GM21515 (cell line): Measurements from ENCODE around the gene MYH10.
"Not testable (repeated sequence)": the region's sequence is repeated elsewhere in the genome, so short reads cannot be mapped to it uniquely, and the experiment has no call there.

Experiments
- ATAC-seq: cut with Tn5 transposase; IDR thresholded peaks from one replicate; pipeline ENCODE4 v1.9.1; 2021; ENCODE audit not compliant: unreplicated experiment

MYH10 gene

GRCh38 chr17:8558144-8558543 is 72.4 kb downstream of the MYH10 start:
- ATAC-seq = no peak

DNA sequence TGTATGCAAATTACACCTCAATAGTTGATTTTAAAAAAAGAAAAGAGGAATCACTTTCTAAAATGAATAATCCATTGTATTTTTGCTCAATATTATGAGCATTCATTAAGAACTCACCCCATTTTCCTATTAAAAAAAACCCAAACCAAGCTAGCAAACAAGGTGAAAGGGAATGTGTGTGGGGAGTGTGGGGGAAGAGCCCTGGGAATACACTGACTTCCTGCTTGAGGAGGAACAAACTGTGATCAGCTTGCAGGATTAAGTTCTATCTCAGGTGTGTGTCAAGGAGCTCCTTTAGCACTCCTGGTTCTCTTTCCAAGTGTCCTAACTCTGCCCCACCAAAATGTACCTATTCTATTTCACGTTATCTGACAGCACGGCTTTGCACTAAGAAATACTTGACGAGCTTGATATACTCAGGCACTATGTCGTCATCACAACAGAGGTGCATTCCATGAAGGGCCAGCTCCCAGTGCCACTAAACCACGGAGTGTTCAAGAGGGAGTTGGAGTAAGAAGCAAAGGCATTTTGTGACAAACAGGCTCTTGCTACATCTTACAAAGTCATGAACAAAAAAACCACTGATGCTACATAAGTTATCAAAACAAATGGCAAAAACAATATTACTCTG is 73.2 kb downstream of the MYH10 start:
- ATAC-seq = no peak

- ATAC-seq = no peak
Measured at GRCh38 chr17:8556074-8556473, 74.5 kb downstream of the MYH10 start.

GRCh38 chr17:8555062-8555461 is 75.5 kb downstream of the MYH10 start:
- no peak for ATAC-seq

GRCh38 chr17:8552577-8553320 is 77.8 kb downstream of the MYH10 start:
- ATAC-seq = no peak

DNA sequence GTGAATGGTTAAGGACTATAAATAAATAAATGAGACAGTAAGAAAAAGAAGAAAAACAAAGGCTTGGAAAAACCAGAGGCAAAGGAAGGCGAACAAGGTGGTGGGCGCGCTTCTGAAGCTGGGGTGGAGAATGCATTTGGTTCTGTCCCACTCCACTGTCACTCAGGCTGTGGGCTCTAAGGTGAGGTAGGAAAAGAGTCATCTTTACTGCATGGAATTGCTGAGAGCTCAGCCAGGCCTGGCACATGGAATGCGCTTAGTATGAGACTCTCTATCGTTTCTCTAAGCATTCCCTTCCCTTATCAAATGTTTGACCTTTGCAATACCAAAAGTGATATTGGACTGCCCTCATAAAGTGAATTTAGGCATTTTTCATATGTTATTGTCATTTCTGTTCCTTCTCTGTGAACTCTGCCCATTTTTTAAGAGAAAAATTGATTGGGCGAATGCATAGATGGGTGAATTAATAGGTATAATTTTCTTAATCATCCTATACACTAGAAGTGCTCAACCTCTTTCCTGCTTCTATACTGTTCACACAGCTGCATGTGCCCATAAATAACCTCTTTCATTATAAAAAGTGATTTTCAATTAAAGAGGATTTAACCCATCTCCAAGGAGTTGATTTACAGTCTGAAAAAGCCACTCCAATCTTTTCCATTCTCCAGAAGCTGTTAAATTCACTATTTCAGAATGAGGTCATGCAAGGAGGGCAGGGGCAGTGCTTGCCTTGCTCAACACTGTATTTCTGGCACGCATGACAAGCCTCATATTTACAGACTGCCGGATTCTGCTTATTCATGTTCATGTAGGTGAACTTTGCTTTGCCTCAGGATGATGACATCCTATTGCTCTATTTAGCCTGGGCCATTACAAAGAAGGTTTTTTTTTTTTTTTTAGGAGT is 87.7 kb downstream of the MYH10 start:
- no peak for ATAC-seq

DNA sequence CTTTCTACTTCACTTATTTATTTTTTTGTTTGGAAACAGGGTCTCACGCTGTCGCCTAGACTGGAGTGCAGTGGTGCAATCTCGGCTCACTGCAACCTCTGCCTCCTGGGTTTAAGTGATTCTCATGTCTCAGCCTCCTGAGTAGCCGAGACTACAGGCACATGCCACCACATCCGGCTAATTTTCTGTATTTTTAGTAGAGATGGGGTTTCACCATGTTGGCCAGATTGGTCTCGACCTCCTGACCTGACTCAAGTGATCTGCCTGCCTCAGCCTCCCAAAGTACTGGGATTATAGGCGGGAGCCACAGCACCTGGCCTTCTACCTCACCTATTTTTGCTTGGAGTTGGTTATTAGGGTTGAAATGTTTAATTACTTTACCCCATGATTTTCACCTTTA is 90.5 kb downstream of the MYH10 start:
- not testable (repeated sequence) for ATAC-seq

GRCh38 chr17:8537734-8538133 is 92.8 kb downstream of the MYH10 start:
- no peak for ATAC-seq

DNA sequence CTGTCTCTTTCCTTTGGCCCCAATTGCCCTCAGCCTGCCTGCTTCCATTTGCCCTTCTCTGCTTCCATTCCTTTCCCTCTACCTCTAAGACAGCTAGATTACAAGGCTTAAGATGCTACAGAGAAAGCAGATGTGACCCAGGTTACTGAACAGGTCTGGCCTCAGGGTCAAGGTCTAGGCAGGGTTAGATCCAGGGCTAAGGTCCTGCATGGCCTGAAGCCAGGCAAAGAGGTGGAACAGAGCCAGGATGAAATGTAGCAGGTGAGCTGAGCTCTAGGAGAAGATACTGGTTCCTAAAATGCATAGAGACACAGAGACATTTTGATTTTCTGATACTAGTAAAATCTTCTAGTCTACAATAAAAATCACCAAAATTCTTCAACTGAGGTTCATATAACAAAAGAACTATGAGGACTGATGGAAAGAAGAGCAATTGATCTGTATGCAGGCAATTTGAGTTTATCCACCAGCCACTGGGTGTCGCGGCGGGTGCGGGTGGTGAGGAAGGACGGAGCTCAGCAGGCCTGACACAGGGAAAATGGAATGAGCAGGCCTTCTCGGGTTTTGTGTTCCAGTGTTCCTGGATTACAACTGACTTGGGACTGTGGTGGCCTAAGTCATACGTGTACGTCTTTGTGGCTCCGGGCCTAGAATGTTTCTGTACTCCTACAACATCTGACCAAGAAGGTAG is 95.9 kb downstream of the MYH10 start:
- no peak for ATAC-seq

- no peak for ATAC-seq
Measured at GRCh38 chr17:8532021-8532420, 98.5 kb downstream of the MYH10 start.

DNA sequence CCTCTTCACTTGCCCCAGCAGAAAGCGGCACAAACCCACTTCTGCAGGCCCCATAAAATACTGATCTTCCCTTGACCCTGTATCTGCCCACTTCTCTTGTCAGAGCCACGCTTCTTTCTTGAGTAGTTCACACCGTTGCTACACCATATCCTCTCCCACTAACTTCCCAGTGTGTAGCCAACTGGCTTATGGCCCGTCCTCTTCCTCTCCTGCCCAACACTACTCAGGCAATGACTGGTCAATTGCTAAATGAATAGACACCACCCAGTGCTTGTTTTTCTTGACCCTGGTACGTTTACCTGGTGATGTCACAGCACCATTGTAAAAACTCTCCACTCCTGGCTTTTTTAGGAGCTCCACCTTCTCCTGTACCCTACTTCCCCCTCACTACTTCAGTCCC is 107.9 kb downstream of the MYH10 start:
- no peak for ATAC-seq

GRCh38 chr17:8520981-8521380 is 109.5 kb downstream of the MYH10 start:
- ATAC-seq = no peak

DNA sequence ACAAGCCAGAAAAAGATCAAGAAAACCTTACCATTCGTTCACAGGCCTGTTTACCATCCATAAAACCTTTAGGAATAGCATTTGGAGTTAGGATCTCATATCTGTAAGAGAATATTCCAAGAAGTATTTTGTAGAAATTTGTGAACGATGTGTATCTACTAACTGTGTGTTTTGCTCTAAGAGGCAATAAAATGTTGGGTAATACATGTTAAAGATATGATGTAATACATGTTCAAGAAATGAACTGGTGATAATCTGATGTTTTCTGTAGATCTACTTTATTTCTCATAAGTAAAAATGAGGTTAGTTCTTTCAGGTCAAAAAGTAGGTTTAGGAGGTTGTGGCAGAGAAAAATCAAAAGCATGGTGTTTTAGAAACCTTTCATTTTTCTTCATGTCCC is 111.7 kb downstream of the MYH10 start:
- ATAC-seq = no peak

DNA sequence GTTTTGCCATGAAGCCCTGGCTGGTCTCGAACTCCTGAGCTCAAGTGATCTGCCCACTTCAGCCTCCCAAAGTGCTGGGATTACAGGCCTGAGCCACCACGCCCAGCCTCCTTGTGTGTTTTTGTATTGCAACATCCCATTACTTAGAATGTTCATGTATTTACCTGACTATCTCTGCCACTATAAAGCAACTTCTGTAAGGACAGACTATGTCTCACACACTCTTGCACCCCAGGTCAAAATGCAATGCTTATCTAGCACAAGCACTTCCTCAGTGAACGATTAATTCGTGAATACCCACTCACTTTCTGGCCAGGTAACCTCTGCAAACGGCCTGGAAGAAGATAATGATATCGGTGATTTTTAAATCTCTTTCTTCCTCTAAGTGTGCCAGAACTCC is 112.2 kb downstream of the MYH10 start:
- ATAC-seq = no peak

DNA sequence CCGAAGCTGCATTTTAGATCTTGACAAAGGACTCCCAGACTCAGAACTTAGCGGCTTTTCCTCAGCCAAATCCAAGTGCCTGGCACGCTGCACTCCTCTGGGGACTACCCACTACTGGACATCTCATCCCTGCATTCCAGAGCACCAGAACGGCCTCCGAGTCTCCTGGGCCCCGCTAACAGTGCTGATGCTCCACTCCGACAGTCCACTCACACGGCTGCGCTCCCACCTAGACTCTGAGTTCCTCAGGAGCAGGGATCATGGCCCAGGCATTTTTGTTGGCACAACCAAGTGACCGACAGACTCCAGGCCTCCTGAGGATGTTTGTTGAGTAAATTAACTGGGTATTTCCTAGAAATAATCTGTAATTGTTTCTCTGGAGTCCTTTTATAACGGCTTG is 115.7 kb downstream of the MYH10 start:
- no peak for ATAC-seq

- ATAC-seq = no peak
Measured at GRCh38 chr17:8506145-8506544, 124.4 kb downstream of the MYH10 start.

GRCh38 chr17:8504460-8505207 is 125.9 kb downstream of the MYH10 start:
- ATAC-seq = no peak

DNA sequence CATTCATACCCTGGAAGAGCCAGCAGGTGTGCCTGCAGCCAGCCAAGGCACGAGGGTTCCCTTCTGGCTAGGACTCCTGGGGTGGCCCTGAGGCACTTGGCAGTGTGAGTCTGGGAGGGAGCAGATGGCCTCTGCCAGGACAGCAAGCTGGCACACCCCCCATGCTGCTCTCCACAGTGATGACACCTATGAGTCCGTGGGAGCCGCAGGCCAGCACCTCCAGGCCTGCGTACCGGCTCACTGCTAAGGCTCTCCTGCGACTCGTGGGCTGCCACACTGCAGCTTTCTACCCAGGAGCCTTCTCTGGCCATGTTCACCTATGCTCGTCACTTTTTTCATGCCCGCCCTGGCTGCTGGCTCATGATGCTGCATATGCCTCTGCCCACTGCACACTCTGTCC is 126.7 kb downstream of the MYH10 start:
- ATAC-seq = no peak

GRCh38 chr17:8503368-8503767 is 127.2 kb downstream of the MYH10 start:
- no peak for ATAC-seq

DNA sequence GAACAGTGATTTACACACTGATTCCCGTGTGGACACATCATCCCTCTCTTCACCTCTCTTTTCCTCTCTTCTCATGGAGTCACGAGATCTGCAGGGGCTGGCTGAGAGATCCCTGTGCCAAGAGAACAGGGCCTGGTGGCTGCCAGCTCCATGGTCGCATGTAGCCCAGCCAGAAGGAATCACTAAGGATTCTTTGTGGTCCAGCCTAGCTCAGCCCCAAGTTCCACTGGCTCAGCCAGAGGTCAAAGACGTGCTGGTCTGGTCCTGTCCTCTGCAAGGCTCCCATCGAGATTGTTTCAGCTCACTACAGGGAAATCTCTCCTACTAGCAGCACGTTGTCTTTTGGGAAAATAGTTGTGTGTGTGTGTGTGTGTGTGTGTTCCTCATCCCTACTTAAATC is 128.4 kb downstream of the MYH10 start:
- ATAC-seq = no peak

- no peak for ATAC-seq
Measured at GRCh38 chr17:8500609-8501008, 129.9 kb downstream of the MYH10 start.
